GM13976 (cell line): ENCODE data around the gene SERP1.

Experiments
- DNase-seq: peaks from one replicate; pipeline ENCODE4 v3.0.0; 2012; ENCODE audit warnings: low spot score
- in situ Hi-C: fragments of 300-500 bp; cut with MboI; formaldehyde crosslinking; loops from one replicate; pipeline ENCODE4 v1.12.0; 2022; ENCODE audit warnings: low sequenced_read_pairs, mixed read lengths, inconsistent platforms; ENCODE audit not compliant: unreplicated experiment
- TF ChIP-seq, protein P1 (sequence below): IDR thresholded peaks from 2 replicates; pipeline ENCODE4 v1.5.1; 2012; ENCODE audit warnings: borderline replicate concordance, mild to moderate bottlenecking; ENCODE audit not compliant: insufficient read depth; ENCODE audit errors: extremely low read depth, missing control alignments, control extremely low read depth

Gene SERP1

DNA sequence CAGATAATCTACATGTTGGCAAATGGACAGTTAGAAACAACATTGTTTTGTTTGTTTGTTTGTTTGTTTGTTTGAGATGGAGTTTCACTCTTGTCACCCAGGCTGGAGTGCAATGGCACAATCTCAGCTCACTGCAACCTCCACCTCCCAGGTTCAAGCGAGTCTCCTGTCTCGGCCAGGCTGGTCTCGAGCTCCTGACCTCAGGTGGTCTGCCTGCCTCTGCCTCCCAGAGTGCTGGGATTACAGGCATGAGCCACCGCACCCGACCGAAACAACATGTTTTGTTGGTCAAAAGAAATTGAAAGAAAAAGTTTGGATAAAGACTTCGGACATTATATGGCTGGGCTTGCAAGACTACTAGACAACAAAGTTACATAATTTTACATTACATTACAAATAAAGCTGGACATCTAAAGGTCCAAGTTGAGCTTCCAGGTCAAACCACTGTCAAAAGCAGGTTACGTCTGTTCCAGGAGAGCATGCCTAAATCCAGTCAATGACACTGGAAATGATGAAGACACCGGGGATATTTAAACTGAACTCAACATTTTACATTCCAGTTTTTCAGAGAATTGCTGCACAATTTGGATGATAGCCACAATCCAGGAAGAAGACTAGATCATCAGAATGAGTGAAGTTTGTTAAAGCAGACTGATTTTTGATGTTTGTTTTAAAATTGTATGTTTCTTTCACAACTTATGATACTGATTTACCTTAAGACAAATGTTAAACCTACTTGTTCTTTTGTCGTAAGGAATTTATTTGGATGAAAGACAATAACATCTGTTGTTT is 18.6 kb downstream of the SERP1 start:
- TF ChIP-seq, protein P1, sequence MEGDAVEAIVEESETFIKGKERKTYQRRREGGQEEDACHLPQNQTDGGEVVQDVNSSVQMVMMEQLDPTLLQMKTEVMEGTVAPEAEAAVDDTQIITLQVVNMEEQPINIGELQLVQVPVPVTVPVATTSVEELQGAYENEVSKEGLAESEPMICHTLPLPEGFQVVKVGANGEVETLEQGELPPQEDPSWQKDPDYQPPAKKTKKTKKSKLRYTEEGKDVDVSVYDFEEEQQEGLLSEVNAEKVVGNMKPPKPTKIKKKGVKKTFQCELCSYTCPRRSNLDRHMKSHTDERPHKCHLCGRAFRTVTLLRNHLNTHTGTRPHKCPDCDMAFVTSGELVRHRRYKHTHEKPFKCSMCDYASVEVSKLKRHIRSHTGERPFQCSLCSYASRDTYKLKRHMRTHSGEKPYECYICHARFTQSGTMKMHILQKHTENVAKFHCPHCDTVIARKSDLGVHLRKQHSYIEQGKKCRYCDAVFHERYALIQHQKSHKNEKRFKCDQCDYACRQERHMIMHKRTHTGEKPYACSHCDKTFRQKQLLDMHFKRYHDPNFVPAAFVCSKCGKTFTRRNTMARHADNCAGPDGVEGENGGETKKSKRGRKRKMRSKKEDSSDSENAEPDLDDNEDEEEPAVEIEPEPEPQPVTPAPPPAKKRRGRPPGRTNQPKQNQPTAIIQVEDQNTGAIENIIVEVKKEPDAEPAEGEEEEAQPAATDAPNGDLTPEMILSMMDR = no peak
- in situ Hi-C loops = loop anchor here (25.0 kb wide), 1 partner anchor 185 kb away; the partner anchor contains the start of gene ERICH6
- no peak for DNase-seq

DNA sequence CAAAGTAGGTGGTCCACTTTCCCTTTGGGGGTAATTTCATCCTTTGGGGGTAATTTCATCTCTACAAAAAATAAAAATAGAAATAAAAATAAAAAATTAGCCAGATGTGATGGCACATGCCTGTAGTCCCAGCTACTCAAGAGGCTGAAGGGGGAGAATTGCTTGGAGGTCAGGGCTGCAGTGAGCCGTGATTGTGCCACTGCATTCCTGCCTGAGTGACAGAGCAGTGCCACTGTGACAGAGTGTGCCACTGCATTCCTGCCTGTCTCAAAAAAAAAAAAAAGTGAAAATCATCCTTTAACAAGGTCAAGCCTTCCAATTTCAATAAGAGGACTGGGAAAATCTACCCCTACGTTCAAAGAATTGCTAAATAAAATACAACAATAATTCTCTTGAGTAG is 22.8 kb downstream of the SERP1 start:
- TF ChIP-seq, protein P1 = no peak
- in situ Hi-C loops = loop anchor here (25.0 kb wide), 1 partner anchor 339 kb away; no protein-coding TSS in a partner anchor
- DNase-seq = no peak

DNA sequence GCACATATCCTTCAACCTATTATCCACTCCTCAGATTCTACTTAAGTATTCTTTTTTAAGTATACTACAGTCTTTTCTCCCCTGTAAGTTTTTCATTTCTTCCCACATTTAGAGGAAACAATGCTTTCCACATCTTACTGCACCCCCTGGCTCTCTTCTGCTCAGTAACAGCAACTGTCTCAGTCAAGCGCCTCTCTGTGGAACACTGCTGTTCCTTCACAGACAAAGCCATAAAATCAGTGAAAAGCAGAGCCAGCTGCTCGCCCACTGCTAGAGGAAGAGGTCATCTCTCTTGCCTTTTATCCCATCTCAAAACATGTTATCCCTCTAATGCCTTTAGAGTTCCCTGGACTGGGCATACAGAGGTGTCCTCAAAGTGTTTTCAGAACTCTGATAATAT is 24.8 kb downstream of the SERP1 start:
- DNase-seq = no peak
- TF ChIP-seq, protein P1 = no peak
- in situ Hi-C loops = loop anchor here (25.0 kb wide), 1 partner anchor 341 kb away; no protein-coding TSS in a partner anchor

DNA sequence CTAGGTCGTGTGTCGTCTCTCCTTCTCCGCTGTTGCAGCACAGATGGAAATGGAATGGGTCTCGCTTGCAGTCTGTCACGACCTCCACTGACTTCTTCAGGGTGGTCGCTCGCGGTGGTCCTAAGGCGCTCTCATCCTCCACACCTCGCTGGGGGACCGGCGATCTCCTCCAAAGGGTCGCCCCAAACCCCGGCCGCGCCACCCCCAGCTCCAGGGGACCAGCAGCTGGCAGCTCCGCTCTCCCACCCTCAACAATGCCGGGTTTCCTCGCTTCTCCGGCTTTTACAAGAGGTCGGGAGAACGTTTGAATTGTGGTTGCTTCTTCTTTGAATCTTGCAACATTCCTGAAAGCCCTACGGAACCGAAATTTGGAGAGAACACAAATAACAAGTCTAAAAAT is 25.9 kb downstream of the SERP1 start:
- TF ChIP-seq, protein P1 = no peak
- in situ Hi-C loops = loop anchor here (25.0 kb wide), 1 partner anchor 342 kb away; no protein-coding TSS in a partner anchor
- no peak for DNase-seq

DNA sequence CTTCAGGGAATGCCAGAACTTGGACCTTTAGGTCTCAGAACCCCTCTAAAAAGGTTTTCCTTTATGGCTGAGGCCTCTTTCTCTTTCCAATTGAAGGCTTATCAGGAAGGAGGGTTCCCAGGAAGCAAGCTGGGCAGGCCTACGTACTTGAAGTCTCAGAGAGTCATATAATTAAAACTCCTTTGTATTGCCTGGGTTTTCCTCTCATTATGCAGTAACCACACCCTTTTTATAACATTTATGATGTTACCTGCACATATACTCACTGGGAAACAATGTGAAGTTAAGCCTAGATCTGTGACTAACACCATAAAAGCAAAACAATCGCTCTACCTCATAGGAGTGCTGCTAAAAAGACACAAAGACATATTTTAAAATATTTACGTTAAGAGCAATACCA is 27.3 kb downstream of the SERP1 start:
- in situ Hi-C loops = loop anchor here (25.0 kb wide), 1 partner anchor 343 kb away; no protein-coding TSS in a partner anchor
- TF ChIP-seq, protein P1 = no peak
- DNase-seq = no peak

DNA sequence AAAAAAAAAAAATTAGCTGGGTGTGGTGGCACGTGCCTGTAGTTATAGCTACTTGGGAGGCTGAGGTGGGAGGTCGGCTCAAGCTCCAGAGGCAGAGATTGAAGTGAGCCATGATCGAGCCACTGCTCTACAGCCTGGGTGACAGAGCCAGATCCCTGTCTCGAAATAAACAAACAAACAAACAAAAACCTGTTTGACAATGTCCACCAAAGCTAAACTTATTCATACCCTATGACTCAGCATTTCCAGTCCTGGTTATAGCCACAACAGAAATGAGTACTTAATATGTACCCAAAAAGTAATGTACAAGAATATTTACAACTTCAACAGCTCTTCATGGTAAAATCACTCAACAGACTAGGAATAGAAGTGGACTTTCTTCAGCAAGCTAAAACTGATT is 31.1 kb downstream of the SERP1 start:
- TF ChIP-seq, protein P1 = no peak
- no peak for DNase-seq
- in situ Hi-C loops = loop anchor here (25.0 kb wide), 1 partner anchor 347 kb away; no protein-coding TSS in a partner anchor
